GM12865 (cell line): Measurements from ENCODE around the gene NUP98.

Source experiments
- DNase-seq: peaks from one replicate; pipeline ENCODE4 v3.0.0; 2010; ENCODE audit warnings: low read depth
- H3K4me3 ChIP-seq: 2 replicates; pipeline ENCODE4 v1.5.1; 2011; ENCODE audit warnings: mild to moderate bottlenecking, low read depth, low read length, control low read depth
- TF ChIP-seq, protein P1 (sequence below): IDR thresholded peaks from 2 replicates; pipeline ENCODE4 v1.5.1; 2011; ENCODE audit warnings: low read length, control low read depth, low read depth, inconsistent platforms; ENCODE audit not compliant: insufficient read depth; ENCODE audit errors: missing control alignments

NUP98 gene

GRCh38 chr11:3834349-3834663, 37.0 kb upstream of the NUP98 start:
- no peak for DNase-seq
- TF ChIP-seq, protein P1, sequence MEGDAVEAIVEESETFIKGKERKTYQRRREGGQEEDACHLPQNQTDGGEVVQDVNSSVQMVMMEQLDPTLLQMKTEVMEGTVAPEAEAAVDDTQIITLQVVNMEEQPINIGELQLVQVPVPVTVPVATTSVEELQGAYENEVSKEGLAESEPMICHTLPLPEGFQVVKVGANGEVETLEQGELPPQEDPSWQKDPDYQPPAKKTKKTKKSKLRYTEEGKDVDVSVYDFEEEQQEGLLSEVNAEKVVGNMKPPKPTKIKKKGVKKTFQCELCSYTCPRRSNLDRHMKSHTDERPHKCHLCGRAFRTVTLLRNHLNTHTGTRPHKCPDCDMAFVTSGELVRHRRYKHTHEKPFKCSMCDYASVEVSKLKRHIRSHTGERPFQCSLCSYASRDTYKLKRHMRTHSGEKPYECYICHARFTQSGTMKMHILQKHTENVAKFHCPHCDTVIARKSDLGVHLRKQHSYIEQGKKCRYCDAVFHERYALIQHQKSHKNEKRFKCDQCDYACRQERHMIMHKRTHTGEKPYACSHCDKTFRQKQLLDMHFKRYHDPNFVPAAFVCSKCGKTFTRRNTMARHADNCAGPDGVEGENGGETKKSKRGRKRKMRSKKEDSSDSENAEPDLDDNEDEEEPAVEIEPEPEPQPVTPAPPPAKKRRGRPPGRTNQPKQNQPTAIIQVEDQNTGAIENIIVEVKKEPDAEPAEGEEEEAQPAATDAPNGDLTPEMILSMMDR: no peak
- H3K4me3 ChIP-seq: no peak overlapping the region

DNA sequence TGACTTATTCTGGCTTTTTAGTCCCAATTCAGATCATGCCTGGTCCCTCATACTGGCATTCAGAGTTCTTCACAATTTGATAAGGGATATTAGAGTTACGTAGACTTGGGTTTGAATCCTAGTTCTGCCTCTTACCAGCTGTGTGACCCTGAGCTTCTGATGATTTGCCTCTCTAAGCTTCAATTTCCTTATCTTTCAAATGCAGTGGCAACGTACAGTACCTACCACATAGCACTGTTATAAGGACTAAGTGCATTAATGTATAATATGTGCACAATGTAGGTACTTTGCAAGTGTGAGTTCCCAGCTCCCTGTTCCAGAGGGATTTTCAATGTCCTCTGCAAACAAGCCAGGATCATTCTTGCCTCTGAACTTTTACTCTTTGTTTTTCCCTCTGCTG, 36.1 kb upstream of the NUP98 start:
- no peak overlapping the region for H3K4me3 ChIP-seq
- TF ChIP-seq, protein P1: no peak

GRCh38 chr11:3832816-3833215, 35.5 kb upstream of the NUP98 start:
- TF ChIP-seq, protein P1: no peak
- DNase-seq: no peak
- H3K4me3 ChIP-seq: no peak overlapping the region

More for the DNA sequence above, 36.1 kb upstream of the NUP98 start:
- no peak for DNase-seq

- TF ChIP-seq, protein P1: no peak
- no peak overlapping the region for H3K4me3 ChIP-seq
- no peak for DNase-seq
Measured at GRCh38 chr11:3831378-3832239, 34.3 kb upstream of the NUP98 start.

GRCh38 chr11:3830730-3831129, 33.4 kb upstream of the NUP98 start:
- TF ChIP-seq, protein P1: no peak
- DNase-seq: no peak
- no peak overlapping the region for H3K4me3 ChIP-seq

- DNase-seq: no peak
- no peak overlapping the region for H3K4me3 ChIP-seq
- TF ChIP-seq, protein P1: no peak
Measured at GRCh38 chr11:3830088-3830487, 32.7 kb upstream of the NUP98 start.
